HEK293 (cell line): ENCODE data around the gene TM7SF3.

ENCODE experiments used
- CTCF ChIA-PET: fragments of 350-600 bp; formaldehyde crosslinking; extraction: SDS; loops from one replicate; lab custom pipeline; 2021; ENCODE audit warnings: antibody characterized with exemption; lab: Yijun Ruan, JAX
- POLR2A ChIA-PET: fragments of 300-600 bp; formaldehyde crosslinking; extraction: SDS; loops from one replicate; lab custom pipeline; 2020; ENCODE audit warnings: antibody characterized with exemption, inconsistent platforms; lab: Yijun Ruan, JAX
- H3K27ac ChIP-seq: fragments of 200-500 bp; sonication (Bioruptor generic); 2 replicates; pipeline ENCODE4 v1.5.1; 2014; ENCODE audit warnings: low read depth, low read length, control low read depth, inconsistent platforms; ENCODE audit errors: extremely low read depth
- H3K36me3 ChIP-seq, 2 experiments: fragments of 200-500 bp in 1 of 2; sonication (Bioruptor generic) in 1 of 2; 1 replicate in 1 of 2; 2 replicates in 1 of 2; pipeline ENCODE4 v1.5.1; 2014 to 2017; ENCODE audit warnings: inconsistent platforms in 2 of 2, low read length in 2 of 2; ENCODE audit not compliant: control insufficient read depth in 2 of 2, insufficient read depth in 1 of 2
- H3K4me1 ChIP-seq: fragments of 200-500 bp; sonication (Bioruptor generic); 2 replicates; pipeline ENCODE4 v1.5.1; 2014; ENCODE audit warnings: mild to moderate bottlenecking, low read length, inconsistent platforms; ENCODE audit not compliant: control insufficient read depth, insufficient read depth
- H3K4me3 ChIP-seq: 2 replicates; pipeline ENCODE4 v1.5.1; 2011; ENCODE audit warnings: low read depth, mild to moderate bottlenecking, control low read depth, low read length, moderate library complexity
- H3K9me3 ChIP-seq: fragments of 200-500 bp; sonication (Bioruptor generic); 2 replicates; pipeline ENCODE4 v1.5.1; 2014; ENCODE audit warnings: low read depth, low read length, inconsistent platforms; ENCODE audit not compliant: control insufficient read depth, insufficient read depth
- ATF2 ChIP-seq: fragments of 450-650 bp; formaldehyde crosslinking; IDR thresholded peaks from 2 replicates; pipeline ENCODE4 v1.5.1; 2016; ENCODE audit warnings: missing biosample characterization, missing genetic modification characterization, low read depth
- HOXC10 ChIP-seq: sonication (generic); formaldehyde crosslinking; IDR thresholded peaks from 2 replicates; pipeline ENCODE4 v1.8.1; 2023; ENCODE audit warnings: mild to moderate bottlenecking, missing genetic modification reagents
- MZF1 ChIP-seq: fragments of 450-650 bp; formaldehyde crosslinking; IDR thresholded peaks from 2 replicates; pipeline ENCODE4 v1.5.1; 2017; ENCODE audit warnings: missing biosample characterization, missing genetic modification characterization, borderline replicate concordance
- SALL2 ChIP-seq: fragments of 450-650 bp; formaldehyde crosslinking; IDR thresholded peaks from 2 replicates; pipeline ENCODE4 v1.5.0; 2017; ENCODE audit warnings: missing biosample characterization, mild to moderate bottlenecking, missing genetic modification characterization, borderline replicate concordance
- YY1 ChIP-seq: fragments of 450-650 bp; formaldehyde crosslinking; IDR thresholded peaks from 2 replicates; pipeline ENCODE4 v1.5.1; 2018; ENCODE audit warnings: missing biosample characterization, missing genetic modification characterization
- ZIC2 ChIP-seq: fragments of 450-650 bp; formaldehyde crosslinking; IDR thresholded peaks from 2 replicates; pipeline ENCODE4 v1.5.1; 2016; ENCODE audit warnings: missing biosample characterization, missing genetic modification characterization
- ZNF133 ChIP-seq: fragments of 450-650 bp; formaldehyde crosslinking; IDR thresholded peaks from 2 replicates; pipeline ENCODE4 v1.5.1; 2016; ENCODE audit warnings: missing biosample characterization, missing genetic modification characterization
- ZNF350 ChIP-seq: fragments of 450-650 bp; formaldehyde crosslinking; IDR thresholded peaks from 2 replicates; pipeline ENCODE4 v1.5.0; 2017; ENCODE audit warnings: missing biosample characterization, mild to moderate bottlenecking, missing genetic modification characterization
- ZNF362 ChIP-seq: fragments of 450-650 bp; formaldehyde crosslinking; IDR thresholded peaks from 2 replicates; pipeline ENCODE4 v1.5.1; 2016; ENCODE audit warnings: missing biosample characterization, missing genetic modification characterization
- ZNF416 ChIP-seq: fragments of 450-650 bp; formaldehyde crosslinking; IDR thresholded peaks from 2 replicates; pipeline ENCODE4 v1.5.1; 2016; ENCODE audit warnings: missing biosample characterization, missing genetic modification characterization
- ZNF473 ChIP-seq: fragments of 450-650 bp; formaldehyde crosslinking; IDR thresholded peaks from 2 replicates; pipeline ENCODE4 v1.5.1; 2017; ENCODE audit warnings: missing biosample characterization, missing genetic modification characterization
- ZNF514 ChIP-seq: fragments of 450-650 bp; formaldehyde crosslinking; IDR thresholded peaks from 2 replicates; pipeline ENCODE4 v1.5.1; 2016; ENCODE audit warnings: missing biosample characterization, missing genetic modification characterization
- ZNF548 ChIP-seq: fragments of 450-650 bp; formaldehyde crosslinking; IDR thresholded peaks from 2 replicates; pipeline ENCODE4 v1.5.1; 2016; ENCODE audit warnings: missing biosample characterization, missing genetic modification characterization
- ZNF645 ChIP-seq: fragments of 450-650 bp; formaldehyde crosslinking; IDR thresholded peaks from 2 replicates; pipeline ENCODE4; 2016; ENCODE audit warnings: missing biosample characterization, missing genetic modification characterization
- ZNF670 ChIP-seq: fragments of 450-650 bp; formaldehyde crosslinking; IDR thresholded peaks from 2 replicates; pipeline ENCODE4 v1.5.1; 2016; ENCODE audit warnings: missing biosample characterization, missing genetic modification characterization, low read depth

TM7SF3 gene

GRCh38 chr12:26971963-26972362 lies 42.2 kb downstream of the TM7SF3 start (continued):
- TF ChIP-seq ZNF362 (tag by site-specific recombination) = no peak
- TF ChIP-seq, all 188 proteins: peak for 0

- H3K4me3 ChIP-seq = no peak overlapping the region
- TF ChIP-seq ZNF548 (tag by site-specific recombination) = peak; percentile 92
- TF ChIP-seq ZNF416 (tag by site-specific recombination) = no peak
- no peak for TF ChIP-seq ZNF645 (tag by site-specific recombination)
- no peak for TF ChIP-seq ZNF670 (tag by site-specific recombination)
- no peak for TF ChIP-seq MZF1 (tag by site-specific recombination)
- TF ChIP-seq HOXC10 (CRISPR knock-in tag) = no peak
- TF ChIP-seq, all 188 proteins: peak for 1
- Histone ChIP-seq H3K27ac (no peak overlapping the region), H3K4me1 (no peaks in the 10 kb centered on the region), H3K36me3 (peaks cover 22 to 53% of the 10 kb centered on the region in 2 experiments), H3K9me3 (no peaks in the 10 kb centered on the region)
- POLR2A ChIA-PET = no interaction called here
- CTCF ChIA-PET = no interaction called here
These were observed 44.0 kb downstream of the TM7SF3 start for GRCh38 chr12:26970136-26970535.

GRCh38 chr12:26966842-26967241 lies 47.3 kb downstream of the TM7SF3 start:
- Histone ChIP-seq H3K9me3 (no peaks in the 10 kb centered on the region), H3K27ac (no peak overlapping the region), H3K4me3 (no peak overlapping the region), H3K4me1 (no peaks in the 10 kb centered on the region), H3K36me3 (peaks cover 22 to 51% of the 10 kb centered on the region in 2 experiments)
- CTCF ChIA-PET = interaction anchor here (0.6 to 1.1 kb wide), 2 partner anchors 339 to 534 kb away, joined by 3 to 5 read pairs; no protein-coding TSS in a partner anchor
- POLR2A ChIA-PET = no interaction called here
- TF ChIP-seq ZNF350 (tag by site-specific recombination) (no peak), SALL2 (tag by site-specific recombination) (no peak), YY1 (tag by site-specific recombination) (no peak), ZNF514 (no peak), ZNF133 (tag by site-specific recombination) (no peak)

- TF ChIP-seq ZIC2 (no peak), ATF2 (tag by site-specific recombination) (no peak), ZNF473 (no peak)
- Histone ChIP-seq H3K4me3 (no peak overlapping the region), H3K4me1 (no peaks in the 10 kb centered on the region), H3K36me3 (peaks cover 22 to 50% of the 10 kb centered on the region in 2 experiments), H3K9me3 (no peaks in the 10 kb centered on the region), H3K27ac (no peak overlapping the region)
- POLR2A ChIA-PET = no interaction called here
- CTCF ChIA-PET = interaction anchor here (0.7 kb wide), 1 partner anchor 327 kb away, joined by 3 read pairs; no protein-coding TSS in a partner anchor
These were observed 50.8 kb downstream of the TM7SF3 start for GRCh38 chr12:26963413-26963812.
